Astrocyte (in vitro differentiated cells and primary cell): ENCODE measurements around the gene VCL. TPM values are rescaled to one million over a fixed set of nuclear protein-coding genes. Genes with fewer than 3 reads are reported as not detected.
A peak's percentile ranks its signal among the peaks of the same experiment; 100 is the strongest.

ENCODE experiments used
- DNase-seq: peaks from one replicate; pipeline ENCODE4 v3.0.0-alpha.2; 2010; ENCODE audit warnings: low read depth
- FAIRE-seq: peaks from 2 replicates; lab custom pipeline; 2011; peaks lifted over from hg19 to GRCh38; lab: Jason Lieb, UNC
- H2AFZ ChIP-seq: 2 replicates; pipeline ENCODE4 v1.6.0; 2012; ENCODE audit warnings: low read depth, low read length, inconsistent platforms
- H3K27ac ChIP-seq: 2 replicates; pipeline ENCODE4 v1.5.1; 2011; ENCODE audit warnings: low read depth, low read length, inconsistent platforms
- H3K27me3 ChIP-seq: 2 replicates; pipeline ENCODE4 v1.6.0; 2011; ENCODE audit warnings: low read length, inconsistent platforms; ENCODE audit not compliant: insufficient read depth
- H3K36me3 ChIP-seq: 2 replicates; pipeline ENCODE4 v1.5.1; 2011; ENCODE audit warnings: low read length, inconsistent platforms; ENCODE audit not compliant: insufficient read depth
- H3K4me1 ChIP-seq: 2 replicates; pipeline ENCODE4 v1.5.1; 2011; ENCODE audit warnings: low read length, inconsistent platforms; ENCODE audit not compliant: insufficient read depth
- H3K4me2 ChIP-seq: 2 replicates; pipeline ENCODE4 v1.6.0; 2012; ENCODE audit warnings: low read length, inconsistent platforms
- H3K4me3 ChIP-seq: 2 replicates; pipeline ENCODE4 v1.5.1; 2011; ENCODE audit warnings: low read depth, mild to moderate bottlenecking, low read length, inconsistent platforms; ENCODE audit not compliant: insufficient read depth
- H3K79me2 ChIP-seq: 2 replicates; pipeline ENCODE4 v1.6.0; 2012; ENCODE audit warnings: mild to moderate bottlenecking, low read length, inconsistent platforms; ENCODE audit not compliant: insufficient read depth
- H3K9ac ChIP-seq: 2 replicates; pipeline ENCODE4 v1.6.0; 2012; ENCODE audit warnings: mild to moderate bottlenecking, low read length, inconsistent platforms
- H3K9me3 ChIP-seq: 2 replicates; pipeline ENCODE4 v1.5.1; 2012; ENCODE audit warnings: low read depth, mild to moderate bottlenecking, low read length, inconsistent platforms; ENCODE audit not compliant: insufficient read depth
- H4K20me1 ChIP-seq: 2 replicates; pipeline ENCODE4 v1.6.0; 2012; ENCODE audit warnings: low read length, inconsistent platforms; ENCODE audit not compliant: insufficient read depth
- H3K27ac Mint-ChIP-seq: one replicate; pipeline ENCODE4 v1.8.0; 2021; ENCODE audit warnings: mild to moderate bottlenecking, mixed read lengths; ENCODE audit not compliant: unreplicated experiment
- H3K27me3 Mint-ChIP-seq: one replicate; pipeline ENCODE4 v1.8.0; 2021; ENCODE audit warnings: low read depth, mixed read lengths; ENCODE audit not compliant: unreplicated experiment
- H3K36me3 Mint-ChIP-seq: one replicate; pipeline ENCODE4 v1.8.0; 2021; ENCODE audit warnings: low read depth, mixed read lengths; ENCODE audit not compliant: unreplicated experiment
- H3K4me1 Mint-ChIP-seq: one replicate; pipeline ENCODE4 v1.8.0; 2021; ENCODE audit warnings: low read depth, mixed read lengths; ENCODE audit not compliant: unreplicated experiment
- H3K4me3 Mint-ChIP-seq: one replicate; pipeline ENCODE4 v1.8.0; 2021; ENCODE audit warnings: mild to moderate bottlenecking, moderate library complexity, mixed read lengths; ENCODE audit not compliant: unreplicated experiment
- H3K9me3 Mint-ChIP-seq: one replicate; pipeline ENCODE4 v1.8.0; 2021; ENCODE audit warnings: mild to moderate bottlenecking, mixed read lengths; ENCODE audit not compliant: unreplicated experiment
- EZH2 ChIP-seq: IDR thresholded peaks from 2 replicates; pipeline ENCODE4 v1.6.1; 2012; ENCODE audit warnings: mild to moderate bottlenecking, low read length, inconsistent platforms; ENCODE audit not compliant: insufficient read depth
- total RNA-seq: library from RNA; stranded (reverse); gene quantifications from 2 replicates; pipeline ENCODE4 v1.2.1, GENCODE V29; 2021
- TF ChIP-seq, protein P1 (sequence below): IDR thresholded peaks from 2 replicates; pipeline ENCODE4 v1.5.1; 2011; ENCODE audit warnings: low read depth, mild to moderate bottlenecking, inconsistent platforms, low read length, moderate library complexity; ENCODE audit not compliant: insufficient read depth

The VCL gene
- total RNA-seq, 1 donor from 2014 or later: 474 TPM

DNA sequence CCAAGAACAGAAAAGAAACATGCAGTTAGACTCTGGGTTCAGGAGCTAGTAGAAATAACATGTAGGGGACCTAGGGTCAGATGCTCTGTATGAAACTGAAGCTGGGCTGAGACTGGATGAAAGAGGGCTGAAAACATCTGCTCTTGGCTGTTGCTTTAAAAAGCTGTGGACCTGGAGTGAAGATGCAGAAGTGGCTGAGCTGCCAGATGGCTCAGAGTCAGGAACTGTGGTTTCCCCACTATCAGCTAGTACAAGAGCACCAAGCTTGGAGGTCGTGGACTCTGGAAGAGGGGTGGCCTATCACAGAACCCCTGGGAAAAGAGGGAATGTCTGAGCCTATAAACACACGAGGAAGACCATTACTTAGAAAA lies 159.0 kb downstream of the VCL start:
- H3K27me3 ChIP-seq: no peaks in the 10 kb centered on the region
- Mint-ChIP-seq H3K36me3 (no peaks in the 10 kb centered on the region), H3K4me1 (peaks cover 14% of the 10 kb centered on the region), H3K9me3 (no peaks in the 10 kb centered on the region), H3K4me3 (no peak overlapping the region), H3K27ac (no peak overlapping the region), H3K27me3 (no peaks in the 10 kb centered on the region)
- H3K27ac ChIP-seq: no peak overlapping the region
- no peaks in the 10 kb centered on the region for H3K9me3 ChIP-seq
- H3K4me1 ChIP-seq: no peaks in the 10 kb centered on the region
- no peak overlapping the region for H3K4me3 ChIP-seq
- TF ChIP-seq, protein P1, sequence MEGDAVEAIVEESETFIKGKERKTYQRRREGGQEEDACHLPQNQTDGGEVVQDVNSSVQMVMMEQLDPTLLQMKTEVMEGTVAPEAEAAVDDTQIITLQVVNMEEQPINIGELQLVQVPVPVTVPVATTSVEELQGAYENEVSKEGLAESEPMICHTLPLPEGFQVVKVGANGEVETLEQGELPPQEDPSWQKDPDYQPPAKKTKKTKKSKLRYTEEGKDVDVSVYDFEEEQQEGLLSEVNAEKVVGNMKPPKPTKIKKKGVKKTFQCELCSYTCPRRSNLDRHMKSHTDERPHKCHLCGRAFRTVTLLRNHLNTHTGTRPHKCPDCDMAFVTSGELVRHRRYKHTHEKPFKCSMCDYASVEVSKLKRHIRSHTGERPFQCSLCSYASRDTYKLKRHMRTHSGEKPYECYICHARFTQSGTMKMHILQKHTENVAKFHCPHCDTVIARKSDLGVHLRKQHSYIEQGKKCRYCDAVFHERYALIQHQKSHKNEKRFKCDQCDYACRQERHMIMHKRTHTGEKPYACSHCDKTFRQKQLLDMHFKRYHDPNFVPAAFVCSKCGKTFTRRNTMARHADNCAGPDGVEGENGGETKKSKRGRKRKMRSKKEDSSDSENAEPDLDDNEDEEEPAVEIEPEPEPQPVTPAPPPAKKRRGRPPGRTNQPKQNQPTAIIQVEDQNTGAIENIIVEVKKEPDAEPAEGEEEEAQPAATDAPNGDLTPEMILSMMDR: no peak
- no peak for TF ChIP-seq EZH2
- no peak overlapping the region for H3K4me2 ChIP-seq
- H3K79me2 ChIP-seq: peaks cover 7% of the 10 kb centered on the region
- FAIRE-seq (no peak), DNase-seq (peak; percentile 51)
- no peak overlapping the region for H3K9ac ChIP-seq
- no peaks in the 10 kb centered on the region for H3K36me3 ChIP-seq
- peaks cover 4% of the 10 kb centered on the region for H4K20me1 ChIP-seq
- H2AFZ ChIP-seq: no peak overlapping the region

DNA sequence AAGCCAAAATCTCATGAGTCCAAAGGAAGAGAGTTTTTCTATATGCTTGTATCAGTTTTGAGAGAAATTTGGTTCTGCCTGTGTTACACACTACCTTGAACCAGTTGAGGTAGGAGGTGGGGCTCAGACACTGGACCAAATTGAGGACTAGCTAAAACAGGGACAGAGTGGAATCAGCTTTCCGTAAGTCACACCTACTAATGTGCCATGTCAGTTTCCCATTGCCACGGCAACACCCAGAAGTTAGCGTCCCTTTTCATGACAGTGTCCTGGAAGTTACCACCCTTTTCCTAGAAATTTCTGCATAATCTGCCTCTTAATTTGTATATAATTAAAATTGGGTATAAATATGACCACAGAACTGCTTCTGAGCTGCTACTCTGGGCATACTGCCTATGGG lies 162.1 kb downstream of the VCL start:
- H3K27ac Mint-ChIP-seq: no peak overlapping the region
- H3K36me3 ChIP-seq: no peaks in the 10 kb centered on the region

More for the DNA sequence above, 162.1 kb downstream of the VCL start:
- Mint-ChIP-seq H3K27me3 (no peaks in the 10 kb centered on the region), H3K4me1 (peaks cover 10% of the 10 kb centered on the region), H3K4me3 (no peak overlapping the region), H3K36me3 (no peaks in the 10 kb centered on the region), H3K9me3 (no peaks in the 10 kb centered on the region)
- Histone ChIP-seq H3K27me3 (no peaks in the 10 kb centered on the region), H3K9me3 (no peaks in the 10 kb centered on the region), H3K27ac (no peak overlapping the region), H3K9ac (no peak overlapping the region), H3K4me3 (no peak overlapping the region), H2AFZ (no peak overlapping the region), H3K4me1 (peaks cover 5% of the 10 kb centered on the region), H3K79me2 (peaks cover 2% of the 10 kb centered on the region), H4K20me1 (peaks cover 1% of the 10 kb centered on the region), H3K4me2 (no peak overlapping the region)
- FAIRE-seq (no peak), DNase-seq (no peak)
- TF ChIP-seq EZH2: no peak
- TF ChIP-seq, protein P1: no peak
